ENCODE data around the gene FBXO8.

FBXO8 gene

DNA sequence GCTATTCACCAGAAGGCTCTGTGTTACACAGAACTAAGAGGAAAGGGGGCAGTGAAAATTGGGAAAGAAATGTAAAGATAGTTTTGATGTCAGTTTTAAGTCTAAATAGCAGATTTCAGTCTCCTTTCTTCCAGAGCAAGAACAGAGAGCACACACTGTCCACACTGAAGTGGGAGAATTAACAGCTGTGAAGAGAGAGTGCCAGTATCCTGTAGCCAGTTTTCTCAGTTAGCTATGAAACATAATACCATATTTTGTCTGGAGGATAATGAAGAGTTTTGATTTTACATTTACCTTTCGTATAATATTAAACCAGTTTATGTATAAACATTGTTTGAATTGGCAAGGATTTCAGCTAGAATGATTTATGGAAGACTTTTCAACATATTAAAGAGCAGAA, 35.1 kb downstream of the FBXO8 start:
- DNase-seq (ENCODE audit: low read depth in 2 of 3, low spot score in 1 of 3): no peak

DNA sequence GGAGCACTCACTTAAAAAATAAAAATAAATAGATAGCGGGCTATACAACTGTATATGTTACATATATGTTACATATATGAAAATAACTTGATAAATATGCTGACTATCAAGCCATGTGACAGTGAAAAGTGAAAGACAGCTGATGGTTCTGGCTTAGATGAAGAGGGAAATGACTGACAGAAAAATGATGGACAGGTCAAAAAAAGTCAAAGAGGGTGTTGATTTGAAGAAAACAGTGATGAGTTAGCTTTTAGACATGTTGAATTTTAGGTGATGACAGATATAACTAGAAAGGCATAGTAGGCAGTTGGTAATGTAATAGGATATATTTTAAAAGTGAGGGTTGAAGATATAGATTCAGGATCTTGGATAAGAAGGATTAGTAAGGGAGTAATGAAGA, 37.8 kb downstream of the FBXO8 start:
- DNase-seq (ENCODE audit: low read depth in 2 of 3, low spot score in 1 of 3): no peak

DNA sequence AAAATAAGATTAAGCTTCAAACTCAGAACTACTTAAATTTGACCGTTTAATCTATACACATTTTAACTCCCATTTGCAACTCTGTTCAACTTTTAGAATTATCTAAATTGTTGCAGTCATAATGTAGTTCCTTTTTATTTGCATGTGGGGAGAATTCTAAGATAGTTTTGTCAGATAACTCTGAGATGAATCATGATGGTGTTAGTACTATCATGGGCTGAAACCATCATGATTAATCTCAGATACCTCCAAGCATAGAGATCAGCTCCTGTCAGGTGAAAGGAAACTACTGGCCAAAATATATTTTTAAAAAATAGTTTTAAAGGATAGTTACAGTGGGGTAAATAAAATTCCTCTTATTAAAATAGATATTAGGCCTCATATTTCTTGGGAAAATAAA, 39.0 kb downstream of the FBXO8 start:
- DNase-seq (ENCODE audit: low read depth in 2 of 3, low spot score in 1 of 3): no peak

DNA sequence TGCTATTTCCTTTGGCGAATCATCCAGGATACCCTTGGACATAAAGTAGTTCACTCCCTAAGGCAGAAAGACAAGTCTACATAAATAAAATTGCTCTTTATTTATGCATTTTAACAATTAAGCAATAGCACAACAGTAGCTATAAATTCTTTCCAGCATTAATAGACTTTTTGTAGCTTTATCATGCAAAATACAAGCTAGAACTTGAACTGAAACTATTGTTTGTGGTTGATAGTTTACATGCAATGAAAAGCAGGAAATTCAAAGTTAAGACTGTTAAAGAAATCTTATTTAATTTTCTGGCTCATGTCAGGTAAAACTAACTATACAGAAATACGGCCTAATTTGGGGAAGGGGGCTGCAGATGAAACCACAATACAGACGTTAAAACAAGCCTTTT, 42.3 kb downstream of the FBXO8 start:
- DNase-seq (ENCODE audit: low read depth in 2 of 3, low spot score in 1 of 3): no peak

DNA sequence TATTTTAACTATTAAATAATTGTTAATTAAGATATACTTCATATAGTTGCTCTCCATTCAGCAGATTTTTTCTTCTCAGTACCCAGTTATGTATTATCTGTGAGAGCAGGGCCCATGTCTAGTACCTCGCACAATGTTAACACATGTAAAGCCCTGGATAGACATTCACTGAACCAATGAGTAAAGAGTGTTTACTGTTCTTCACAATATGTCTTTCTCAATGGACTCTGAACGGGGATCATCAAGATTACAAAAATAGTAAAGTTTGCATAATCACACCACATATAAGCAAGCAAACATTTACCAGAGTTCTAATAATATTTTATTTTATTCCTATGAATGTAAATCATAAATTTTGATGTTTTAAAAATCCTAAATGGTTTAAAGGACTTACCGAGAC, 47.1 kb downstream of the FBXO8 start:
- DNase-seq (ENCODE audit: low read depth in 2 of 3, low spot score in 1 of 3): no peak

DNA sequence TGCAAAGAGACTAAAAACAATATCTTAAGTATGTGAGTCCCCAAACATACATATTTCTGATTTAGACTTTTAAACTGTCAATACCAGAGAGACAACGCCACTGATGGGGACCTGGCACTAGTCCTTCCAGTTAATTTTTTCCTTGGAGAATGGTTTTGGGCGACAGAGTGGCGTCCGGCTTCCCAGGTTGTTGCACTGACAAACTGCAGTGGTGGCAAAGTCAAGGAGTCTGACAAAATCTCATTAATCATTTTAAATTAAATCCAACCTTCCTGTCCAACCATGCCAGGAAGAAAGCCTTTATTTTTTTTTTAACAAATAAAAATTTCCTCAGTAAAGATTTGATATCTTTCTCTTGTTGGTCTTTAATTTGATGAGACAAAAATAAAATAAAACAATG, 52.8 kb downstream of the FBXO8 start:
- DNase-seq (ENCODE audit: low read depth in 2 of 3, low spot score in 1 of 3): no peak

DNA sequence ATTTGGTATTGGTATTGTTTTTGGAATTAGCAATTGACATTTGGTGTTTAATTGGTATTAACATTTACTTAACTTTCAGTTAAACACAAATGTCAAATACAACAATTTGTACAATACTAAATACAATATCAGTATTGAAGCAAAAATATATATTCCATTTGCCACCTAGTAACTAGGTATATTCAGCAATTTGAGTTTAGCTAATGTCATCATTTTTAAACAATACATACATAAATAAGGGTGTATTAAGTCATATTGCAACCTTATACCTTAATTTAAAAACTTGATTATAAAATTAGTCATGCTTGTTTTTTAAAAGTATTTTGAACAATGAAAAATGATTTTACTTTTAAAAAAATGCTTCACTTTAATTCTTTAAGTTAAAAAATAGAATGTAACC, 53.3 kb downstream of the FBXO8 start:
- no peak for DNase-seq (ENCODE audit: low read depth in 2 of 3, low spot score in 1 of 3)

DNA sequence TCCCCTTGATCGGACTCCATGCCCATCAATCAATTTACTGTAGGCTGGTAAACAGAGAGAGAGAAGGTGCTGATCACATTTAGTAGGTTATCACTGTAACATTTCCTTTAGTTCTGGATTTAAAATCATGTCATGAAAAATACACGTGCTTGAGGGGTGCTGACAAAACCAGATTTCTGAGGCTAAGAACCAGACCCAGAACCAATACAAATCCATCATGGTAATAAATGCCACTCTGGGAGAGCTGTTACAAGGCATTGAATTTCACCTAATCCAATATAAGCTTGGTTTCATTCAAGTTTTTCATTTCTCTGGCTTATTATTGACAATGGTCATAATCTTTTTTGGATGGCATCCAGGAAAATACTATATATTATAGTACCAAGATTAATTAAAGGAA, 54.5 kb downstream of the FBXO8 start:
- DNase-seq (ENCODE audit: low read depth in 2 of 3, low spot score in 1 of 3): no peak

DNA sequence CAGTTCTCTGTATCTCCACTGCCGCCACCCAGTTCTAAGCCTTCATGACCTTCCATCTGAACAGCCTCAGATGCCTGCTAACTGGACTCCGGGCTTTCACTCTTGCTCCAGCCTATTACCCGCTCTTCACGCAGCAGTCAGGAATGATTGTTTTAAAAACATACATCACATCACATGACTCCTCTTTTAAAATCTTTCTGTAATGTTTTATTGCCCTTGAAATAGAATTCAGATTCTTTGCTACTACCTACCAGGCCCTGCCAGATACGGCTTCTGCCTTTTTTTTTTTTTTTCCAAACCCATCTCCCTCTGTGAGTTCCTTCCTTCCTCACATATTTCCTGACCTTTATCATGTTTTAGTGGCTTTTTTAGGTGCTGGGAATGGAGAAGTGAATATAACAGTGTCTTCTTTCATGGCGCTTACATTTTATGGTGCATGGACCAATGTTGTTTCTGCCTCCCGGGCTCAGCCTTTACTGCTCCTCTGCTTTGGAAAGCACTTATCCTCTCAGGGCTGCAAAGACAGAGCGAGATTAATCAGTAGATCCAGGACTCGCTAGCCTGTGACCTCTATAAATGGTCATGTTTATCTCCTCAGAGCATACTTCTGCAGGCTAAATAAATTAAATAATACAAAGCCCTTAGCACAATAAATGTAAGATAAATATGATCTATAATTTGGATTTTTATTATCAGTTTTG, 58.0 kb downstream of the FBXO8 start:
- no peak for DNase-seq (ENCODE audit: low read depth in 2 of 3, low spot score in 1 of 3)

DNA sequence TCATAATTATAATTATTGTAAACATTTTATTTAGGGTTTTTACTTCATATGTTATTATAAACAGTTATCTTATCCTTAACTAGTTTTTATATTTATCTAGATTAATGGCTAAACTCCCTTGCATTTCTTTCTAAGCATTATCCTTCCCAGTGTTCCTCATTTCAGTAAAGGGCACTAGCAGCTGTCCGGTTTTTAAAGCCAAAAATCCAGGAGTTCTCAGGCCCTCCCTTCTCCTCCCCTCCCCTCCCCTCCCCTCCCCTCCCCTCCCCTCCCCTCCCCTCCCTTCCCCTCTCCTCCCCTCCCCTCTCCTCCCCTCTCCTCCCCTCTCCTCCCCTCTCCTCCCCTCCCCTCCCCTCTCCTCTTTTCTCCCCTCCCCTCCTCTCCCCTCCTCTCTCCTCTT, 58.9 kb downstream of the FBXO8 start:
- DNase-seq (ENCODE audit: low read depth in 2 of 3, low spot score in 1 of 3): no peak

DNA sequence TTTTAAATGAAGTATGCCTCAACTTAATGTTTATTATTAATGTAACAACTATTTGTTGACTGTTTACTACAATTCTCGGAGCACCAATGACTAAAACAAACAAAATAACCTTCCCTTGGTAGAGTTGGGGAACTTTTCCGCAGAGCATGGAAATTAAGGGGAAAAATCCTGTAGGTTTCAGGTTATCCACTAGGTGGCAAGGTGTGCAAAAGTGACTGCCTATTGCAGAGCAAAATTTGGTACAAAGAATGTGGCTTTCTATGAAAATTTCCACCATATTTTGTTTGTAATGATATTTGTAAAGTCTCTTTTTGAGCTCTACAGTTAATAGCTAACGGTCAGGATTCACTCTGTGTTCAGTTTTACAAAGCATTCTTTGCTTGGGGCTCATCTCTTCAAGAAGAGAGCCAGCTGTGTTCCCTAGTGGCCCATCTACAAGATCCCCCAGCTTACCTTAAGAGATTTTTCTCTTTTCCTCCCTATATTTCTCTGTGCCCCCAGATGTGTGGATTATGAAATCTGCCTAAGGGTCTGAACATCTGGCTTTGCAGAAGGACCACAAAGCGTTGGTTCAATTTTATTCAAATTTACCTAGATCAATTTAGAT, 61.1 kb downstream of the FBXO8 start:
- no peak for DNase-seq (ENCODE audit: low read depth in 2 of 3, low spot score in 1 of 3)

DNA sequence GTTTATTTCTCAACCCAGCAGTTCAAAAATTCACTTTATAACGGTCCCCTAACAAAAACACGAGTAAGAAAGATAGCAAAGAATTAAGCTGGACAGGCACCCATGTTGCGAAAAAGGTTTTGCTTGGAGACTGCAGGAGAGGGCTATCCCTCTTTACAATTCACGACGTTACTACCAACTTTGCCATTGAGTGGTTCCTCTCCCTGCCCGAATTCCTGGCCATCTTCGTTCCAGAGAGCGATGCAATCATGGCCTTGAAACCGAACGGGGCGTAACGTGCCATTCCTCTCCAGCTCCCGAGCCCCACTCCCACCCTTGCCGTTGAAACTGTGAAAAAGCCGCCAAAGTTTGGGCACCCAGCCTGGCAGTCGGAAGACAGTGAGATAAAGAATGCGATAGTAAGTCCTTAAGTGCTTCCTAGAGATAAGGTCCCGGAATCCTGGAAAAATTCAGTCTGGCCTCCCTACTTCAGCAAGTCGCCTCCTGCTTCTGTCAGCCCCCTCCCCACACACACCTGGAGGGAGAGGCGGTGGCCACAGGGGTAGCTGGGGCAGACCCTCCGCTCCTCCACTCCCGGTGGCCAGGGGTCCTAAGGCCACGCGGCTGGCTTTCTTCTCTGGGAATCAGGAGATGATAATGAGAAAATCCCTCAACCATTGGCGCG, 65.2 kb downstream of the FBXO8 start:
- DNase-seq (ENCODE audit: low read depth in 2 of 3, low spot score in 1 of 3): no peak

DNA sequence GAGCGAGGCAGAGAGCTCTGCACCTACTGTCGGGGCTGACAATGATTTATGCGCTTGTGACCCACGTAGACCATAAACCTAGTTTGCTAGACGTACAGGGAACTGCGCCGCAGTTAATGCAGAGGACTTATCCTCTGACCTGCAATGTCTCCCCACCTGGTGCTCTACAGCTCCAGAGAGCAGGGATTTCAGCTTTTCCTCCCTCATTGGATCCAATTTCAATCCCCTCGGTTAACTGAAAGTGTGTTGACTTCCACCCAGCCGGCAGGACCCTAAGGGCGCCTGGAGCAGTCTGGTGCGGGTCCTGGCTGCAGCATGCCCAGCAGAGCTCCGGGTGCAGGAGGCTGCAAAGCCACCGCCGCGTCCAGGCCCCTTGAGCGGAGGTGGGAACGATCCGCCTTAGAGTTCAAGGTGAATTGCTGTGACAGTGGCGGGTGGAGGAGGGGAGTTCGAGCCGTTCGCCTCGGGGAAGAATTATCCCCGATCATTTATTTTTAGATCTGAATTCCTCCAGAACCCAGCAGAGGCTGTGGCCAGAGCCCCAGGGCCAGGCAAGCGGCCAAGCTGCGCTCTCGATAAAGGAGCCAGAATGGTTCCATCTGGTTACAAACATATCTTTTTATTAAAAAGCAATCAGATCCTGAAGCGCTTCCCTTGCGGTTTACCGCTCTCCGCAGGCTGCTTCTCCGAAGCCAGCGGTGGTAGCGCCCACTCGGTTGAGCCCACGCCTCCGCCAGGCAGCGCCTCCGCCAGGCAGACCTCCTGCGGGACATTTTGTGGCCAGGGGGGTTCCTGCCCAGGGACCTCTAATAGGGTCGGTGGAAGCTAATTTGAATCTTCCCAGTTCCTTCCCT, 66.0 kb downstream of the FBXO8 start:
- DNase-seq (ENCODE audit: low read depth in 2 of 3, low spot score in 1 of 3): no peak

DNA sequence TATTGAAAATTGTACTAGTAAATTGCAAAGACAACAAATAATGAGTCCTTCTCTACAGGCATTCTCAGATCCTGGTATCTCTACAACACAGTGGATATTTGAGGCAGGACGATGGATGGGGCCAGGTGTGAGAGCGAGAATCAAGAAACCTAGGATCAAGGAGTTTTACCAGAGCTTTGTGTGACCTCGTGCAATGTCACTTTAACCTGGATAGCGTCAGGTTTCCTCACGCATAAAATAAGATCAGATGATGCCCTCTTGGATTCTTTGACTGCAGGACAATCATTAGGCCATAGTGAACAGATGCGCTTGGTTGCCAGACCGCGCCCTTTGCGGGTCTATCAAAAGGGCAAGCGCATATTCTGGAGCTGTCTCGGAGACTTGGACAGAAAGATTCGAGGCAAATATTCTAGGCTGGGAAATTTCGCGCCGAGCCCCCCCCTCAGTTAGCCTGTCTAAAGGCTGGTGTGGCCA, 66.6 kb downstream of the FBXO8 start:
- no peak for DNase-seq (ENCODE audit: low read depth in 2 of 3, low spot score in 1 of 3)

DNA sequence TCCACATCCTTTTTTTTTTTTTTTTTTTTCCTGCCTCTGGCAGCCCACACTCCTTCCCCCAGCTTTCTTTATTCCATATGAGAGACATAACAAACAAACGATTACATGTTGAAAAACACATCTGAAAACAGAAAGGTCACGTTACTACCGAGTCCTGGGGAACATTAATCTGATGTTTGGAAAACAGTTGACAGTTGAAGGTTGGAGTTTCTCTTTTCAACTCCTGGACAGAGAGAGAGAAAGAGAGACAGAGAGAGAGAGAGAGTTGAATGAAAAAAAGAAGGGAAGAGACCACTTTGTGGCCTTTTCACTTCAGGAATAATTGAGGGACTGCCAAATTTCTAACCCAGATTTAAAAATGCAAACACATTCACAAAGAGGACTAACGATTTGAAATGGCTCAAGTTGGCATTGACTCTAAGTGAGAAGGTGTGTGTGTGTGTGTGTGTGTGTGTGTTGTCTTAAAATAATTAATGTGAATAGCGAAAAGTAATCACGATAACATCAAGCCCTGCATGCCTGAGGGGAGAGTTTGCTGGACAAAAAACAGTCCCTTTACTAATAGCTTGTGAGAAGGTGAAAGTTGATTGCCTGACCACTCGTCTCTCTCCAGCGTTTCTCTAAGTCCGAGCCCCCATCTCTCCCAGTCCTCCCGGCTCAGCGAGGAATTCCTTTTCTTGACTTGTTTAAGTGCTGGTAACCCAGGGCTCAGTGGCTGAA, 67.3 kb downstream of the FBXO8 start:
- DNase-seq (ENCODE audit: low read depth in 2 of 3, low spot score in 1 of 3): no peak

DNA sequence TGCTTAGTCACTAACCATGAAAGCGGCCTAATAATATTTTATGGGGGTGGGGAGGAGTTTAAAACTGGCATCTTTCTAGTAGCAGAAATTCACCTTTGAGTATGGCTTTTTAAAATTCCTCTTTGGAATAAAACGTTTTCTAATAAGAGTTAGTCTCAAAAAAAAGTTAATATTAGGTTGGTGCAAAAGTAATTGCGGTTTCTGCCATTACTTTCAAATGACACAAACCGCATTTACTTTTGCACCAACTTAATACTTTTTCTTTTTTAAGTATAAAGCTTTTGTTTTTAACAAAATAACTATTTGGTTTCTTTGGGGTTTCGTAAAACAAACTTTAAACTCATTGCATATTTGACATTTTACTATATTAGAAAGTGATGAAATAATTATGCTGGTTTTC, 68.4 kb downstream of the FBXO8 start:
- DNase-seq (ENCODE audit: low read depth in 2 of 3, low spot score in 1 of 3): no peak

DNA sequence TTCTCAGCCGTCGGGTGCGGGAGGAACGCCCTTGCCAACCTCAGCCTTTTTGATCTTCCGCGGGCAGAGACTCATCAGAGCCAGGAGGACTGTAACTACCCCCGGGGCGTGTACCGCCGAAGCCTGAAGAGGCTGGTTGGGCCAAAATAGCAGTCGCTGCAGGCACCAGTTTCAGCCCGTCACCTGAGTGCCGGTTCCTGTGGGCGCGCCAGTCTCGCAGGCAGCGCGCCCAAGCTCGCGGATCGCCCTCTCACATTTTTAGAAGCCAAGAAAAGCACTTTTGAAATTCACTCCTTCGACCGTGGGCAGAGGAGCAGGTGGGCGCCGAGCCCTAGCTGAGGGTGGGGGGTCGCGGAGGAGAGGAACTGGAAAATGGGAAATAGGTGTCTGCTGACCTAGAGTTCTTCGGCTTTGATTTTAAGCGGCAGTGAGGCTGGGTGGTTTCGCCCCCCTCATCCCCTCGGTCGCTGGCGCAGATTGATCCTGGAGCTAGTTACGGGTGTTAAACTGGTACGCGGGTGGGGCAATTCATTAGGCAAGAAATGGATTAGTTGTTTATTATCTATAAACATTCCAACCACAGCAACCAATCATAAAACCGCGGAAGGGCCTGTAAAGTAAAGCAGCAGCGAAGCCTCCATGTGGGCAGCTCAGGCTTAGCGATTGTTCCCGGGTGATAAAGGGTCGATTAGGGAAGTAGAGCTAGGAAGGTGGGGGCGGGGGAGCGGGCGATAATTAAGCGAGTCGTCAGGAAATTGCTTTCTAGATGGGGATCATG, 69.2 kb downstream of the FBXO8 start:
- DNase-seq (ENCODE audit: low read depth in 2 of 3, low spot score in 1 of 3): no peak

DNA sequence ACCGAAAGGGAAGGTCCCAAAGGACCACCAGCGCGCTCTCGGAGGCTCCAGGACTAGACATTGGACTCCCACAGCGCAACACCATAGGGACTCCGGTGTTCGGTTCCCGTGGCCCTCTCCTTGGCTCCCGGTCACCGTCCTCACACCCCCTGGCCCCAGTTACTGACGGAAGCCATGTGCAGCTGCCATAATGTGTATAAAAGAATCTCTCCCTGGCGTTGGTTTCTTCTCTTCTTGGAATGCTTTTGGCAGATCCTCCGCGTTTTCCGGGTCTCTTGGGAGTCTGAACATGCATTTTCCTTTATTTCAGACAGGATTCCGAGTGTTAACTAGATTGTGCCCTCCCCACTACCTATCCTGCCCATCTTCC, 69.8 kb downstream of the FBXO8 start:
- DNase-seq (ENCODE audit: low read depth in 2 of 3, low spot score in 1 of 3): no peak

DNA sequence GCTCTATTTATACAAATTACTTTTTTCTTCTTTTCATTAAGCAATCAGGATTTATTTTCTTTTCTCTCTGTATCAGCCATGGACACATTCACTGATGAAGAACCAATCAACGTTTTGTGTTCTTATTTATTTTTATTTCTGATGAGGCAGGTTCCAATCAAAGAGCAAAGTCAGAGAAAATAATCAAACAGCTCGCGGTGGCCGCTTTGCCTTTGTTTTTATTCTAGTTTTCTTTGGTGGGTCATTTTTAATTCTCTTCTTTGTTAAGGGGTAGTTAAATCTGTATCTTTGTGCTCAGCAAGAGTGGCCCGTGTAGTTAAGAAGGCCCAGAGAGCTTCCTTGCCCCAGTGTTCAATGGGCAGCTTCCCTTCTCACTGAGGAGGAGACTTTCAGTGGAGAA, 71.4 kb downstream of the FBXO8 start:
- DNase-seq (ENCODE audit: low read depth in 2 of 3, low spot score in 1 of 3): no peak

DNA sequence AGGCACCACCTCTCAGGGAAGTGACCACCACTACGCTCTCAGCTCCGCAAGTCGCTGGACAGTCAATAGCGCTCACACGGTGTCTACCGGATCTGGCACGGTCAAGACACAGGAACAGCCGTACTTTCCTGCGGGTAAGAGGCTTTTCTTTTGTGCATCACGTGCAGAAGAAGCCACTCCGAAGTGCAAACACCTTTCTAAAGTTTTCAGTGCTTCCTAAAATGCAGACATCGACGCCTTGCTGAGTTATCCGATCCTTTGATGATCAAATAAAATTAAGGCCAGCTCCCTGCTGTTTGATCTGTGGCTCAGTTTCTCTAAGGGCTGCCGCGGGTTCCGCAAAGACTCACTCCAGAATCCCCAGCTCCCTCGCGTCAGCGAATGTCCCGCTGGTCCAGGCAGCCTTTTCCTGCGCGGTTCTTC, 71.8 kb downstream of the FBXO8 start:
- no peak for DNase-seq (ENCODE audit: low read depth in 2 of 3, low spot score in 1 of 3)

Data from stimulated activated CD4-positive, alpha-beta T cell treated with anti-CD3 and anti-CD28 coated beads, Interleukin-12 subunit alpha, Interleukin-12 subunit beta, amount 100 ng/mL, for 48 hours (primary cell).